PC-3 (cell line): Measurements from ENCODE around the gene SNX2. TPM values are rescaled to one million over a fixed set of nuclear protein-coding genes. Genes with fewer than 3 reads are reported as not detected.
"Not testable (repeated sequence)": the region's sequence is repeated elsewhere in the genome, so short reads cannot be mapped to it uniquely, and the experiment has no call there.

Experiments
- ATAC-seq: fragments of 200-7000 bp; cut with Tn5 transposase; 2 replicates; pipeline ENCODE4 v1.9.1; 2020; ENCODE audit warnings: mild to moderate bottlenecking, moderate library complexity
- BruUV-seq: library from RNA; stranded (reverse); fragments of 400-500 nt; replicated peaks from 2 replicates; lab custom pipeline; 2021; lab: Mats Ljungman, UMichigan
- CTCF ChIA-PET: fragments of 300-600 bp; sonication (Branson Sonifier 250); formaldehyde crosslinking; loops from one replicate; lab custom pipeline; 2022; ENCODE audit warnings: antibody characterized with exemption; lab: Charles Lee
- POLR2A ChIA-PET: fragments of 300-600 bp; sonication (Branson Sonifier 250); formaldehyde crosslinking; loops from one replicate; lab custom pipeline; 2022; ENCODE audit warnings: antibody characterized with exemption; ENCODE audit not compliant: unreplicated experiment; lab: Charles Lee
- DNase-seq: peaks from one replicate; pipeline ENCODE4 v3.0.0-alpha.2; 2015
- H2AFZ ChIP-seq: fragments of 300-600 bp; sonication (generic); 2 replicates; pipeline ENCODE4 v1.6.0; 2016; ENCODE audit warnings: antibody characterized with exemption, low read length
- H3F3A ChIP-seq: fragments of 300-600 bp; sonication (generic); one replicate; pipeline ENCODE4 v1.6.0; 2017; ENCODE audit warnings: antibody characterized with exemption, low read length, control low read depth, mild to moderate bottlenecking; ENCODE audit not compliant: unreplicated experiment
- H3K27ac ChIP-seq: fragments of 300-600 bp; sonication (generic); 2 replicates; pipeline ENCODE4 v1.5.1; 2016; ENCODE audit warnings: mild to moderate bottlenecking, low read length
- H3K27me3 ChIP-seq: fragments of 300-600 bp; sonication (generic); 2 replicates; pipeline ENCODE4 v1.6.1; 2016; ENCODE audit warnings: low read length, mixed read lengths
- H3K36me3 ChIP-seq: fragments of 300-600 bp; sonication (generic); 2 replicates; pipeline ENCODE4 v1.6.1; 2016; ENCODE audit warnings: low read depth, mixed run types, low read length, mixed read lengths
- H3K4me1 ChIP-seq: fragments of 300-600 bp; sonication (generic); 2 replicates; pipeline ENCODE4 v1.5.1; 2016; ENCODE audit warnings: low read length; ENCODE audit not compliant: insufficient read depth
- H3K4me2 ChIP-seq: fragments of 300-600 bp; sonication (generic); 2 replicates; pipeline ENCODE4 v1.6.0; 2016; ENCODE audit warnings: low read length
- H3K4me3 ChIP-seq: fragments of 300-600 bp; sonication (generic); 2 replicates; pipeline ENCODE4 v1.5.1; 2016; ENCODE audit warnings: mild to moderate bottlenecking, low read length, mixed read lengths
- H3K79me2 ChIP-seq: fragments of 300-600 bp; sonication (generic); 2 replicates; pipeline ENCODE4 v1.6.1; 2017; ENCODE audit warnings: low read length, mixed read lengths
- H3K9ac ChIP-seq: fragments of 300-600 bp; sonication (generic); 2 replicates; pipeline ENCODE4 v1.6.0; 2016; ENCODE audit warnings: mild to moderate bottlenecking, low read length
- H3K9me2 ChIP-seq: fragments of 300-600 bp; sonication (generic); replicated peaks from 2 replicates; pipeline ENCODE4 v1.6.1; 2016; ENCODE audit warnings: mixed run types, low read length, mixed read lengths
- H3K9me3 ChIP-seq: fragments of 300-600 bp; sonication (generic); 2 replicates; pipeline ENCODE4 v1.6.1; 2016; ENCODE audit warnings: low read length, mixed read lengths
- H4K20me1 ChIP-seq: fragments of 300-600 bp; sonication (generic); 2 replicates; pipeline ENCODE4 v1.6.1; 2016; ENCODE audit warnings: low read length, mixed read lengths
- EZH2 ChIP-seq: fragments of 300-600 bp; sonication (generic); IDR thresholded peaks from one replicate; pipeline ENCODE4 v1.6.1; 2017; ENCODE audit warnings: antibody characterized with exemption, mild to moderate bottlenecking, low read length; ENCODE audit not compliant: unreplicated experiment
- EZH2phosphoT487 ChIP-seq: fragments of 300-600 bp; sonication (generic); IDR thresholded peaks from 2 replicates; pipeline ENCODE4 v1.6.1; 2018; ENCODE audit warnings: mild to moderate bottlenecking, antibody characterized with exemption, low read length, borderline replicate concordance
- intact Hi-C: fragments of 100-400 bp; cut with micrococcal nuclease; formaldehyde crosslinking; loops from 2 replicates; pipeline ENCODE4 v1.9.0; 2023
- total RNA-seq: library from RNA; depleted of rRNA; stranded (reverse); fragments of >200 nt; gene quantifications from 2 replicates; pipeline ENCODE4 v1.2.3, GENCODE V29; 2014
- TF ChIP-seq, protein P1 (sequence below): fragments of 300-600 bp; sonication (generic); conservative IDR thresholded peaks from 2 replicates; pipeline ENCODE4 v1.5.1; 2017; ENCODE audit warnings: antibody characterized with exemption, low read depth, mild to moderate bottlenecking, low read length

The SNX2 gene
- total RNA-seq, 1 experiment from 2014 or later: 33.7 TPM

DNA sequence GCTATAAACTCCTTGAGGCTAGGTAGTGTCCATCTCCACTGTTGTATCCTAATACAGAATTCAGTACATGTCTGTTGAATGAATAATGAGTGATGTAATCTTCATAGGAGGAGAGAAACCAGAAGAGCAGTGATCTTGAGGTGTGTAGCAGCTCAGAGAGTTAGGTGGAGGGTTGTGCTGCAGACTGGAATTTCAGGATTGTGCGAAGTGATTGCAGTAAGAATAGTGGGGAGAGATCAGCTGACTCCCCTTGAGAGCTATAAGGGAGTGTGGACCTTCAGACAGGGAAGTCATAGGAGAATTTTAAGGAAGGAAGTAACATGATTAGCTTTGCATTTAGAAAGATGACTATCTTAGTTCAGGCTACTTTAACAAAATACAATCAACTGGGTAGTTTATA lies 74.9 kb downstream of the SNX2 start:
- peaks cover 67% of the 10 kb centered on the region for H3K79me2 ChIP-seq
- TF ChIP-seq EZH2phosphoT487 (no peak), EZH2 (no peak)
- TF ChIP-seq, protein P1, sequence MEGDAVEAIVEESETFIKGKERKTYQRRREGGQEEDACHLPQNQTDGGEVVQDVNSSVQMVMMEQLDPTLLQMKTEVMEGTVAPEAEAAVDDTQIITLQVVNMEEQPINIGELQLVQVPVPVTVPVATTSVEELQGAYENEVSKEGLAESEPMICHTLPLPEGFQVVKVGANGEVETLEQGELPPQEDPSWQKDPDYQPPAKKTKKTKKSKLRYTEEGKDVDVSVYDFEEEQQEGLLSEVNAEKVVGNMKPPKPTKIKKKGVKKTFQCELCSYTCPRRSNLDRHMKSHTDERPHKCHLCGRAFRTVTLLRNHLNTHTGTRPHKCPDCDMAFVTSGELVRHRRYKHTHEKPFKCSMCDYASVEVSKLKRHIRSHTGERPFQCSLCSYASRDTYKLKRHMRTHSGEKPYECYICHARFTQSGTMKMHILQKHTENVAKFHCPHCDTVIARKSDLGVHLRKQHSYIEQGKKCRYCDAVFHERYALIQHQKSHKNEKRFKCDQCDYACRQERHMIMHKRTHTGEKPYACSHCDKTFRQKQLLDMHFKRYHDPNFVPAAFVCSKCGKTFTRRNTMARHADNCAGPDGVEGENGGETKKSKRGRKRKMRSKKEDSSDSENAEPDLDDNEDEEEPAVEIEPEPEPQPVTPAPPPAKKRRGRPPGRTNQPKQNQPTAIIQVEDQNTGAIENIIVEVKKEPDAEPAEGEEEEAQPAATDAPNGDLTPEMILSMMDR: no peak

DNA sequence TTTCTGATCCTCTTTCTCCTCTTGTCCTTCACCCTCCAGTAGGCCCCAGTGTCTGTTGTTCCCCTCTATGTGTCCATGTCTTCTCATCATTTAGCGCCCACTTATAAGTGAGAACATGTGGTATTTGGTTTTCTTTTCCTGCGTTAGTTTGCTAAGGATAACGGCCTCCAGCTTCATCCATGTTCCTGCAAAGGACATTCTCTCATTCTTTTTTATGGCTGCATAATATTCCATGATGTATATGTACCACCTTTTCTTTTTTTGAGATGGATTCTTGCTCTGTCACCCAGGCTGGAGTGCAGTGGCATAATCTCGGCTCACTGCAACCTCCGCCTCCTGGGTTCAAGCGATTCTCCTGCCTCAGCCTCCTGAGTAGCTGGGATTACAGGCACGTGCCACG lies 82.7 kb downstream of the SNX2 start:
- H3K4me2 ChIP-seq, H3K27ac ChIP-seq, H3K9me2 ChIP-seq, H3K9me3 ChIP-seq, H2AFZ ChIP-seq, H3K36me3 ChIP-seq, POLR2A ChIA-PET, H4K20me1 ChIP-seq, intact Hi-C loops, DNase-seq, BruUV-seq, CTCF ChIA-PET, H3K9ac ChIP-seq, H3K27me3 ChIP-seq, ATAC-seq, H3K4me3 ChIP-seq, H3F3A ChIP-seq: not testable (repeated sequence)
- peaks cover 45% of the 10 kb centered on the region for H3K79me2 ChIP-seq
- peaks cover 22% of the 10 kb centered on the region for H3K4me1 ChIP-seq

More for the DNA sequence above, 74.9 kb downstream of the SNX2 start:
- intact Hi-C loops: loop anchor here (5.0 to 10.0 kb wide), 2 partner anchors 147 to 185 kb away; partner anchors contain the start of gene PPIC
- no peak overlapping the region; the same call in 1 of the 2 replicates for H3K4me2 ChIP-seq
- H2AFZ ChIP-seq: no peak overlapping the region
- no TSS peak for BruUV-seq
- peak; percentile 70 for DNase-seq
- no peak overlapping the region for H3K27ac ChIP-seq
- no peaks in the 10 kb centered on the region for H3K9me3 ChIP-seq
- ChIA-PET CTCF (no interaction called here), POLR2A (no interaction called here)
- no peaks in the 10 kb centered on the region for H4K20me1 ChIP-seq
- peaks cover 50% of the 10 kb centered on the region for H3K4me1 ChIP-seq
- 0 out of 2 replicates have a peak, but pooled peaks cover 3% of the 10 kb centered on the region for H3K36me3 ChIP-seq
- no peak for ATAC-seq
- H3K9me2 ChIP-seq: no peaks in the 10 kb centered on the region
- no peaks in the 10 kb centered on the region for H3F3A ChIP-seq
- no peaks in the 10 kb centered on the region for H3K27me3 ChIP-seq
- H3K4me3 ChIP-seq: no peak overlapping the region
- H3K9ac ChIP-seq: no peak overlapping the region

DNA sequence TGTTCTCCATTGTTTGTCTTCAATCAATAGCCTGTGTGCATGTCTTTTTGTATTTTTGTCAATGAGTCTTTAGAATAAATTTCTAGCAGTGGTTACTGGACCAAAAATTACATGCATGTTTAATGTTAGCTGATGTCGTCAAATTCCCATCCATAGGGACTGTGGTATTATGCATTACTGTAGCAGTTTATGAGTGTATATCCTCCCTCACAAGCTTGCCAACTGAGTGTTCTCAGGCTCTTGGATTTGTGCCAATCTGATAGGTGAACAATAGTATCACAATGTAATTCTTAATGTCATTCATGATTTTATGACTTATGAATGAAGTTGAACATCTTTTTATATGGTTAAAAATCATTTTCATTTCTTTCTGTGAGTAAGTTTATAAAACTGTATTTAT lies 83.6 kb downstream of the SNX2 start:
- no peak overlapping the region for H2AFZ ChIP-seq
- H3K36me3 ChIP-seq: 0 out of 2 replicates have a peak, but pooled peaks cover 3% of the 10 kb centered on the region
- H3K4me3 ChIP-seq: no peak overlapping the region
- ATAC-seq: peak; percentile 96
- no peaks in the 10 kb centered on the region for H4K20me1 ChIP-seq
- H3K27ac ChIP-seq: peak overlapping the region; percentile 50
- H3K9me2 ChIP-seq: no peaks in the 10 kb centered on the region
- peaks cover 43% of the 10 kb centered on the region for H3K79me2 ChIP-seq
- no peaks in the 10 kb centered on the region for H3F3A ChIP-seq
- H3K27me3 ChIP-seq: no peaks in the 10 kb centered on the region
- H3K4me2 ChIP-seq: peak overlapping the region; percentile 23; the same call in 1 of the 2 replicates
- no peak overlapping the region for H3K9ac ChIP-seq
- no peaks in the 10 kb centered on the region for H3K9me3 ChIP-seq
- peak; percentile 96 for DNase-seq
- ChIA-PET CTCF (no interaction called here), POLR2A (interaction anchor here (0.6 kb wide), 1 partner anchor 65 kb away, joined by 3 read pairs; no protein-coding TSS in a partner anchor)
- BruUV-seq: no TSS peak
- TF ChIP-seq, protein P1: no peak
- no peak for TF ChIP-seq EZH2phosphoT487
- no peak for TF ChIP-seq EZH2
- peaks cover 13% of the 10 kb centered on the region for H3K4me1 ChIP-seq
- intact Hi-C loops: no loop called here
